Cerebellar cortex (tissue), 1 donor: Measurements from ENCODE around the gene NDST1.
"Not testable (repeated sequence)": the region's sequence is repeated elsewhere in the genome, so short reads cannot be mapped to it uniquely, and the experiment has no call there.

ENCODE experiments used
- DNase-seq: peaks from one replicate; pipeline ENCODE4 v3.0.0-alpha.2; 2015; ENCODE audit warnings: low spot score

NDST1 gene

DNA sequence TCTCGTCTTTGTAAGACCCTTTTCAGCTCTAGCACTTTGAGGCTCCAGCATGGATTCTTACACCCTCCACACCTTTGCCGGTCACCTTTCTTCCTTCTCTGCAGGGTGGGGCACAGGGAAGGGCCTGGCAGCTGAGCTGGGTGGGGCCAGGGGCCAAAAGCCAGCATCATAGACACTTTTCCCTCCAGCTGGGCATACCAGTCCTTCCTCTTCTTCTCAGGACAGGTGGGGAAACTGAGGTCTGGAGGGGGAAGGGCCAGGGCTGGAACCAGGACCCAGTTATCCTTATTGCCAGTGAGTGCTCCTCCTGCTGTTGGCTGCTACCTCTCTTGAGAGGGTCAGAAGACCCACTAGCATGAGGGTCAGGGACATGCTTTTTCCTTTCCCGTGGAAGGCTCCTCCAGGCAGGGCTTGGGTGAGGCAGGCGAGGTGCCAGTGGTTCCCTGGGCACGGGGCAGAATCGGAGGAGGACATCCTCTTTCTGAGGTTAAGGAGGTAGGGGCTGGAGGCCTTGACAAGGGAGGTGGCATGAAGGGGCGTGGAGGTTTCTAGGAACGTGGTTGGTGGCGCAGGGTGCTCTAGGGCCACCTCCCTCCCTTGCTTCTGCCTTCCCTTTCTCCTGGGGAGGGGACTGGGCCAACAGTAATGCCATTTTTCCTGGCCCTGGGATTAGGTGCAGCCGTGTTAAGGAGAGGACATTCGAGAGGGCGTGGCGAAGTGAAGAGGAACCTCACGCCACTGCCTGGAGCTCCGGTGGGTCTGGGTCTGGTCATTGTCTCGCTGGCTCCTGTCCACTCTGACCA lies at the start of gene NDST1:
TSS of gene NDST1 (plus strand) at position 658 of the 803 bp plus-strand sequence. CDS start 13,124 bp downstream, outside the sequence.
- DNase-seq = no peak

DNA sequence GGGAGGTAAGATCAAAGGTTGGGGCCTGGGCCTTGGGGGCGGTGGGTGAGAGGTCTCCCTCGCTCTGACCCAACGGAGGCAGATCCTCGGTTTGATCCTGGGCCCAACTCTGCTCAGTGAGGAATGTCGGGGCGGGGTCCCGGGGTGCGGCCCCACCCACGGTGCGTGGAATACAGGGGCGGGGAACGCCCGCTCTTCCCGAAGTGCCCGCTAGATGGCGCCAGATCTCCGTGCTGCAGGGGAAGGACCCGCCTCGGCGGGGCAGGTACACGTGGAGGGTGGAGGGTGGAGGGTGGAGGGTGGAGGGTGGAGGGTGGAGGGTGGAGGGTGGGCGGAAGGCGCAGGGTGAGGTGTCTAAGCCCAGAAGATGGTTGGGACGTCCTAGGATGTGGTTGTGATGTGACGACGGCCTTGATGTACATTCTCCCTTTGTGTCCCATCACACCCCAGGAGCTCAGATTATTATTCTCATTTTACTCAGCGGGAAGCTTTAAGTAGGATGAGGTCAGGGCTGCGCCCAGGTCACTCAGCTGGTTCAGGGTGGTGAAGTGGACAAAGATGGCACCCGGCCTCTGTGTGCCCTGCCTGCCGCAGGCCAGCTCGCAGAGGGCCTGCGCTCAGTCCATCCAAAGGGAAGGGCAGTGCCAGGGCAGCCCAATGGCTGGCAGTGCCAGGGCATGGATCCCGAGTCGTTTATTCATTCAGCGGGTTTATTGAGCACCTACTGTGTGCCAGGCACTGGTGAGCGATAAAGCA lies 49.0 kb upstream of the NDST1 start:
- peak; percentile 61 for DNase-seq

DNA sequence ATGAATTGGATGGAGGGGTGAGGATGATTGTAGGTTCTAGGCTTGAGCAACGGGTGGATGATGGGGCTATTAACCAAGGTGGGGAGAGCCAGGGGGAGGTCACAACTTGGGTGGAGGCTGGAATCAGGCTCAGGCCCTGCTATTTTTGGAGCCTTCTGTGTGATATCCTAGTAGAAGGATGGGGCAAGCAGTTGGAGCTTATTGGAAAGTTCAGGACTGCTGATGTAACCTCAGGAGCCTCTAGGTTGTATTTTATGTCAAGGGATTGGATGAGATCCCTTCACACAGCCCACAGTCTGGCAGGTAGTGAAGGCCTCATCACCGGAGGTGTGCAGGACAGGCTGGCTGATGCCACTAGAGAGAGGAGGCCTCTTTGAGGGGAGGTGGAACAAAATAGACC lies 47.1 kb upstream of the NDST1 start:
- no peak for DNase-seq

DNA sequence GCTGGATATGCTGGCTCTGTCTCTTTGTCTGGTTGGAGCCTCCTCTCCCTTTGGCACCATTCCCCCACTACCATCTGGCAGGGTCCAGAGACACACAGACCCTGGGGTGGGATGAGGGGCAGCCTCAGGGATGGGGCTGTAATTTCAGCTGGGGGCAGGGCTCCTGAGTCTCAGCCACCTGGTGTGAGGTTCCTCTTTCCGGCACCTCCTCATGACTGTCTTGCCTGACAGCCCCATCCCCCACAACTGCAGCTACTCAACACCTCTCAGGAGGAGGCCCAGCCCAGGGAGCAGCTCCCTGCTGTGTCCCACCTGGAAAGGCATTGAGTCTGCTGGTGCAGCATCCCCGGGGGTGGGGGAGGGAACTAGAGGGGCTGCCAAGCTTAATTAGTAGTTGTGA lies 46.7 kb upstream of the NDST1 start:
- DNase-seq = no peak

DNA sequence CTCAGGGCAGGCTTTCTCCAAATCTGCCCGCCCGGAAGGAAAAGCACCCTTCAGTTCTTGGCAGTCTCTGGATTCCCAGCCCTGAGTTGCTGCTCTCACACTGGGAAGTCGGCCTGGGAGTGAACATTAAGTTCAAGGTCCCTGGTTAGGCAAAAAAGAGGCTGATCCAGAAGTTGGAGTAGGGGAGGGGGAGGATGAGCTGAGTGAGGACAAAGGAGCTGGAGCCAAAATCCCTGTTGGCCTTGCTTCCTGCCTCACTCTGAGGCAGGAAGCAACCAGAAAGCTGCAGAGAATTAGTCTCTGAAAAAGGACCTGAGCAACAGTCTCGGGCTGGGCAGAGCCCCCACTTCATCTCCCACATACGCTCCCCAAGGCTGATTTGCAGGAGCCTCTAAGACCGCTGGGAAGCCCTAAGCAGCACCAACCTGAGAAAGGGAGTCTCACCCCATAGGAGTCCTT lies 43.3 kb upstream of the NDST1 start:
- no peak for DNase-seq

DNA sequence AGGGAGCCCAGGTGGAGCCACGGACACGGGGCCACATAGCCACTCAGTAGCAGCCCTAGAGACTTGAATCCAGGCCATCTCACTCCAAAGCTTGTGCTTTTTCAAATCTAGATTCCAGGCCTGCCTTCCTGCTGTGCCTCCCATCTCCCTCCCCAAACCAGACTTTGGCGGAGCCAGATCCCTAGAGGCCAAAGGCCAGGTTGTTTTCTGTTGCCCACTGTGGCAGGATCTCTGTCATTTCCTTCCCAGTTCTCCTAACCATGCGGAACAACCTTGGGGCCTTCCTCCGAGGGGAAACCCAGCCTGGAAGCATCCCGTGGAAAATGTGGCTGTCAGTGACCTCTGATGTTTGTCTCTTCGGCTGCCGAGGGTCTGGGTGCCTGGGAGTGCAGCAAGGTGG lies 42.0 kb upstream of the NDST1 start:
- DNase-seq = no peak

DNA sequence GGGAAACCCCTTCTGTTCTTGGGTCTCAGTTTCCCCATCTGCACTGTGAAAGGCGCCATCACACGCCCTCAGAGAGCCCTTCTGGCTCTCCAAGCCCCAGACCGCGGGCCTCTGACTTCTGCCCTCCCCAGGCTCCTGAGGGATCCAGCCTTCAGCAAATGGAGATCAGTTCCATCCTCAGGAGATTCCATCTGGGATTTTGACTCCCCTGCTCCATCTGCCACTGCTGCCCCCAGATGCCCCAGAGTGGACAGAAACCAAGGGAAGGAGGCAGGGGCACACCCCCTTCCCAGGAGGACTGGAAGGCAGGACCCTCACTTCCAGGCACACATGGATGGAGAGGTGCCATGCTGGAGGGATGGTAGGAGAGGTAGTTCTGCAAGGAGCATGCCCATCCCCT lies 39.7 kb upstream of the NDST1 start:
- DNase-seq = no peak

DNA sequence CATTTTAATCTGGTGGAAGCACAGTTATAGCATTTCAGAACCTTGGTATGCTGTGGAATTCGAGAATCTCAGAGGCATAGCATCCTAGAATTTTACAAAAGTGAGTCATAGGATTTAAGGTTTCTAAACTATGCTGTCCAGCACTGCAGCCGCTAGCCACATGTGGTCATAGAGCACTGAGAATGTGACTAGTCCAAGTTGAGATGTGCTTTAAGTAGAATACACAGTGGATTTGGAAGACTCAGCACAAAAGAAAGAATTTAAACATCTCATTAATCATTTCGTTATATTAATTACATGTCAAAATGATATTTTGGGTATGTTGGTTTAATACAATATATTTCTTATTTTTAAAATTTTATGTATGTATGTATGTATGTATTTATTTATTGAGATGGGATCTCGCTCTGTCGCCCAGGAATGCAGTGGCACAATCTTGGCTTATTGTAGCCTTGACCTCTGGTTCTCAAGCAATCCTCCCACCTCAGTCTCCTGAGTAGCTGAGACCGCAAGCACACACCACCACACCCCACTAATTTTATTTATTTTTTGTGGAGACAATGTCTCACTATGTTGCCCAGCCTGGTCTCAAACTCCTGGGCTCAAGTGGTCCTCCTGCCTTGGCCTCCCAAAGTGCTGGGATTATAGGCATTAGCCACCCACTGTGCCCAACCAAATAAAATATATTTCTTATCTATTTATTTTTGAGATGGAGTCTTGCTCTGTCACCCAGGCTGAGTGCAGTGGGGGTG lies 38.0 kb upstream of the NDST1 start:
- no peak for DNase-seq

DNA sequence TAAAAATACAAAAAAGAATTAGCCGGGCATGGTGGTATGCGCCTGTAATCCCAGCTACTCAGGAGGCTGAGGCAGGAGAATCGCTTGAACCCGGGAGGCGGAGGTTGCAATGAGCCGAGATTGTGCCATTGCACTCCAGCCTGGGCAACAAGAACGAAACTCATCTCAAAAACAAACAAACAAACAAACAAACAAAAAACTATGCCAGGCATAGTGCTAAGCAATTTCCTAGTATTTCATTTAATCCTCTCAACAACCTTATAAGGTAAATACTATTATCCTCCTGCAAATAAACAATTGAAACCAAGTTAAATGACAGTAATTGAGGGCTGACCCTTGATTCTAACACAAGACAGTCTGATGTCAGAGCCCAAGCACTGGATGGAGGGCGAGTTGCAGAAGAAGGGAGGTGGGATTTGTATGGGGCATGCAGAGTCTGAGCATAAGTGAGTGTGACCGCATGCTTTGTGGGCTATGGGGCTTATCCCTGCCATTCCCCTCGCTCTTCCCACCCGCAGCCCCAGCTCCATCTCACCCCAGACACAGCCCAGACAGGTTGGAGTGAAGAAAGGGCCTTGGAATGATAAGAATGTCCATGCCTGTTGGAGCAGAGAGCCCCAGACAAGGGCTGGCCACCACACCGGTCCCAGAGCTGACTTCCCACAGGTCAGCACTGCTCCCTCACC lies 34.1 kb upstream of the NDST1 start:
- peak; percentile 75 for DNase-seq

DNA sequence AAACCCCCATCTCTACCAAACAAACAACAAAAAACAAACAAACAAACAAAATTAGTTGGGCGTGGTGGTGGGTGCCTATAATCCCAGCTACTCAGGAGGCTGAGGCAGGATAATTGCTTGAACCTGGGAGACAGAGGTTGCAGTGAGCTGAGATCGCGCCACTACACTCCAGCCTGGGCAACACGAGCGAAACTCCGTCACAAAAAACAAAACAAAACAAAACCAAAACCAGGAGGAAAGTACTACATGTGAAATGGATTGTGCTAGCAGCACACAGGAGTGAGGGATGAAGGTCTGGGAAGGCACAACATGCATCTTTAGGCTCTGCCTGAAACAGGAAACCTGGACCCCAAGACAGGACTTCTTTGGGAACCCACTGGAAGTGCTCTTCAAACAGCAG lies 31.4 kb upstream of the NDST1 start:
- not testable (repeated sequence) for DNase-seq

DNA sequence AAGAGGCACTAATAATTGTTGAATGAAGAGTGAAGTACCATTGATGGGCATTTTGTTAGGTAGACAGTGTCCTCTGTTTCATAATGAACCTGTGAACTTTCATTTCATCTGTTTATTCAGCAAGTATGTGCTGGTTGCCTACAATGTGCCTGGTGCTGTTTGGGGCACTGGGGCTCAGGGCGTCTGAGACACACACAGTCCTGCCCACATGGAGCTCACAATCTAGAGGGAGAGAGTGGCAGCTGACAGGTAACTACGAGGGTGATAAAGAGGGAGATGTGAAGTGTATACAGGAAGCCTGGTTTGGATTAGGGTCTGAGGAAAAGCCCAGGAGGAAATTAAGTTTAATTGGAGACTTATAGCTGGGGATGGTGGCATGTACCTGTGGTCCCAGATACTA lies 28.5 kb upstream of the NDST1 start:
- DNase-seq = no peak

DNA sequence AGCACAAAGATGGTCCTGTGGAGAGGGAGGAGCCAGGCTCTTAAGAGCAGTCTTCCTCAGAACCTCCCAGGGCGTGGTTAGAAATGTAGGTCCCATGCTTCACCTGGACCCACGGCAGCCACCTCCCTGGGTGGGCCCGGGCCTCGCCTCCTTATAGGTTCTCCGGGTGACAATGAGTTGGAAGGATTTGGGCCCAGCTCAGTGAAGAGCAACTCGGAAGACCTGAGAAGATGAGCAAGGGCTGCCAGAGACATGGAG lies 26.3 kb upstream of the NDST1 start:
- no peak for DNase-seq

DNA sequence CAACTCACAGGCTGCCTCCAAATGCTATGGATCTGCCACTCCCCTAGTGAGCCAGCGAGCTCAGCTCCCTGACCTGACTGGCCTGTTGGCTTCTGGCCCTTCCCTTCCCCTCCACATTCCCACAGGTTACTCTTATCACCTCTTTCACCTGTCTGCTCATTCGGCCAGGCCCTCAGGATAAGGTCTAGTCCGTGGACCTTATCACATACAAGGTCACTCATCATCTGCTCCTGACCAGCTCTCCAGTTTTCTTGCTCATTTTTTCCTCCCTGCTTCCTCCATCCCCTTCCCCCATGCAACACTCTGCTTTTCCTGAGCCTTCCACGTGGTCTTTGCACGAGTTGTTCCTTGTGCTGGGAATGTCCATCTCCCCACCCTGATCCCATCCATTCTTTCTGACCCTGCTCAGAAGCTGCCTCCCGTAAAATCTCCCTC lies 25.9 kb upstream of the NDST1 start:
- no peak for DNase-seq

DNA sequence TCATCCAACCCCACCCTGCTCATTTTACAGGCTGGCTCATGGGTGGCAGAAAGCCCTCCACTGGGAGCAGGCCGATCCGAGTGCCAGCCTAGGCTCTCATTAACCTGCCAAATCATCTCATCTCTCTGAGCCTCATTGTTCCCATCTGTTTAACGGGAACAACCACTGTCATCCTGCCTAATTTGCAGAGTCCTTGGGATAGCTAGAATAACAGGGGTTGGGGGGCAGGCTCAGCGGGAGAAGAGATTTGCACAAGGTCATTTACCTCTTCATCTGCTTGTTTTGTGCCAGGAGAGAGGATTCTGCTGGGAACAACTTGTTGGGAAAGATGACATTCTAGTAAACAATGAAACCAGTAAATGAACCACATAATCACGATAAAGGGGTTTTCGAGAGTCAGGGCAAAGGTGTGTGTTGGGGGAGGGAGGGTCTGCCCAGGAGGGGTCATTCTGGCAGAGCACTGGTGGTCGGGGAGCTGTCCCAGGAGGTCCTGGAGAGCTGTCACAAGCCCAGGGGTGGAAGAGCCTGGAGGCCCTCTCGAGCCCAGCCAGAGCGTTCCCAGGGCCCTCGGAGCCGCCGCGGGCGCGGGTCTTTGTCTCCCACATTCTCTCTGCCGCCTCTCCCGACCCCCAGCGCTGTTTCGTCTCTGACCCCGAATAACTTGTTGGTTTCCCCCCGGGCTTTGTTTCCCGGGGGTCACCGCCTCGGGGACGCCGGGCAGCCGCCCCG lies 22.8 kb upstream of the NDST1 start:
- DNase-seq = no peak

DNA sequence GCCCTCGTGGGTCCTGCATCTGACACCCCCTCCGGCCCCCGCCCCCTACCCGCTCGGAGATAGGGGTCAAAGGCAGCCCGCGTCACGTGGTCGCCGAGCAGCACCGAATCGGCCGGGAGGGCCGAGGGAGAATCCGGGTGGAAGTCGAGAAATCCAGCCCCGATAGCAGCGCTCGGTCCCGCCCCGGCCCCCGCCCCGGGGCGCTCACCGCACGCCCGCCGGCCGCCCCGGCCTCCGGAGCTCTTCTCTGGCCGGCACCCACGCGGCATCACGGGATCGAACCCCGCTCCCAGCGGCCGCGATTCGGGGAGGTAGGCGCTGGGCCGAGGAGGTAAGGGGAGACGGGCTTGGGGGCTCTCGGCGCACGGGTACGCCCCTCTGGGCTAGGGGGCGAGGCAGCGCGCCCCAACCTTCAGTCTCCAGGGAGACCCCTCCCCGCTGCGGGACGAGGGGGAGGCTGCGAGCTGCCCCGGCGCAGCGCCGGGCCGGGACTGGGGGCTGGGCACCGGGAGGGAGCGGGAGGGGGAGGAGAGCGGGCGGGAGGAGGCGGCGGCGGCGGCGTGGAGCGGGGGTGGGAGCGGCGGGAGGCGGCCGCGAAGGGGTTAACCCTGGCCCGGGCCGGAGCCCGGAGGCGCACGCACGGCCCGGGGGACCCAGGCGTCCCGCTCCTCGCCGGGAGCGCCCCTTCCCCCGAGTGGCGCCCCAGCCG lies 22.1 kb upstream of the NDST1 start:
- DNase-seq = no peak

DNA sequence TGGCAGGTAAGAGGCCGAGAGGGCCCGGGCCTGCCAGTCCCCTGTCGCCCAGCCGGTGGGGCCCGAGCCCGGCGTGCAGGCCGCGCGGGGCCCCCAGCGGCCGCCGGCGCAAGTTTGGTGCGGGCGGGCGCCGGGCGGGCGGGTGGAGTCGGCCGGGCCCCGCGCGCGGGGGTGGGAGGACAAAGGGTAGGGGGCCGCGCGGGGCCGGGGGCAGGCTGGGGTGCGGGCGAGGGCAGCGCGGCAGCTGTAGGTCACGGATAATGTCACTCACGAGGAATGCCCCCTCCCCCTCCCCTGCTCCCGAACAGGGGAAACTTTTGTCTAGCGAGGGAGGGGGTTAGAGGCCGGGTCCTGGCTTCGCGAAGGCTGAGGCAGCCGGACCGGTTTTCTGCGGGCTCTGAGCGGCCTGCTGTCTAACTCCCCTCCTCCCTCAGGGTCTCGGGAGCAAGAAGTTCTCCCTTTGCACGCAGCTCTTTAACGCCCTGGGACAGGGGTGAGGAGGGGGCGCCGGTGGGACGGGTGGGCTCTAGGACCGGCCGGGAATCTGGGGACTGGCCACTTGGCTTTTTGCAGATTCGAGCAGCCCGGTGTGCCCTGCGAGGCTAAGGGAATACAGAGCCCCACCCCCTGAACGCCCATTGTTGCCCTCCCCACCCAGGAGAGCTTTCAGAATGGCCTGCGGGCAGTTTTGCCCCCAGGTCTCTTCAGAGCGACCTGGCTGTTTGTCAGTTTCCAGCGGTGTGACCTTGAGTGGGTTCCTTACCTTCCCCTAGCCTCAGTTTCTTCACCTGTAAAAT lies 21.3 kb upstream of the NDST1 start:
- DNase-seq = no peak

DNA sequence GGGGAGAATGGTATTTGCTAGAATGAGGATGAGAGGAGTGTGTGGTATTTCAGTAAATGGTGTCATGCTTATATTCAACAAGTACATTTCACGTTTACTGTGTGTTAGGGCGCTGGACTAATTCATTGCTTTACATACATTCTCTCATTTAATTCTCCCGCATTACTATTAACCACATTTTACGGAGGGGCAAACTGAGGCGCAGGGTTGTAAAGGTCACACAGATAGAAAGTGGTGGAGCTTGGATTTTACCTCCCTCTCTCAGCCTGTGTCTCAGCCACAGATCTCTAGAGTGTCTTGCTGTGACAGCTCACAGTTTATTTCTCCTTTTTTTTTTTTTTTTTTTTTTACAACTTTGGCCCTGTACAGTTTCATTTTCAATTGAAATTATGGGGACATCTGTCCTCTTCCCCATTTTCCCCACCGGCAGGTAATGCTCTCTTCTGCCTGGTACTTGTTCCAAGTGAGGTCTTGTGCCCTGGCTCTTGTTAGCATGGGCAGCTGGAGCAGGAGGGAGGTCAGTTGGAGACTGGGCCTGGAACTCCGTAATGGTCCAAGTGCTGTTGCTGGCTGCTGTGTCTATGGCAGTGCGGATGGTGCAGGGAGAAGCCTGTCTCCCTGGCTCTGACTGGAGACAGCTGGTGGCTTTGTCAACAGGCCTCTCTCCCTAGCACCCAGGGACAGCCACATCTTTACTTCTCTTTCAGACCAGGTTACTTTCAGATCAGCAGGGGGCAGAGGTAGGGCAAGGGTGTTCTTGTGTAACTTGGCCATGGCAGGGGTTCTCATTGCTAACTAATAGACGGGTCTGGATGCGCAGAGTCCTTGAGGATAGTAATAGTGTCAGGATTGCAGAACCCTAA lies 20.5 kb upstream of the NDST1 start:
- DNase-seq = peak; percentile 65

DNA sequence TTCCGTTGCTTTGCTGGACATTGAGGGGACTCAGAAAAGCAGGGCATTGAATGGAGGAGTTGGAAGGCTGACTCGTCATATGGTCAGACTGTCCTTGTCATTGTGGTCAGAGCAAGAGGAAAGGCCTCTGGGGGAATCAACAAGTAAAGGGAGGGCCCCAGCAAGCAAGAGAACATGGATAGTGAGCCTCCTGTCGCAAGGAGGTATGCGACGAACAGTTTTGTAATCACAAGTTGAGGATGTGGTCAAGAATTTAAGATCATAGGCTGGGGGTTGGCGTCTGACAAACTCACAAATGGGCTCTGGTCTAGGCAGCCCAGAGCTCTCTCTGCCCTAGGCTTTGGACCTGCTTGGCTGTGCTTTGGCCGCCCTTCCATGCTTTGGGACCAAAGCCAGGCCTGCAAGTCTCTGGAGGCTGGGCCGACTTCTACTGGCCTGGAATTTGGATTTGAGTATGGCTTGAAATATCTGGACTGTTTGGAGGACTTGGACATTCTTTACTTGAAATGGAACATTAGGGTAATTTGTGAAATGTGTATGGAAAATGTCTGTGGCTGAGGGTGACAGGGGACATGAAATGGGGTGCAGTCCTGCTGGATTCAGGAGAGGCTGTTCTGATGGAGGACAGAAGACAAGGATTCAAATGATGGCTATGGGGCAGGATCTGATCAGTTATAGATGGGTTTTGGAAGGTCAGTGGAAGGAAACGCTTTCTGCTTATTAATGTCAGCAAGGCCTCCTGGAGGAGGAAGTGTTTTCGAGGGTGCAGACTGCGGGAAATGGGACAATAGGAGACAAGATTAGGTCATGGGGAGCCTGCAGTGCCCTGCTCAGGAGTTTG lies 19.2 kb upstream of the NDST1 start:
- DNase-seq = no peak
